Activated CD4-positive, alpha-beta memory T cell treated with anti-CD3 and anti-CD28 coated beads for 36 hours (primary cell): ENCODE results near the gene COL8A2. TPM values are rescaled to one million over a fixed set of nuclear protein-coding genes. Genes with fewer than 3 reads are reported as not detected.
A peak's percentile ranks its signal among the peaks of the same experiment; 100 is the strongest.

Source experiments
- CTCF ChIA-PET: fragments of 350-600 bp; sonication (Branson Sonifier 250); formaldehyde crosslinking; loops from one replicate; lab custom pipeline; 2021; ENCODE audit warnings: antibody characterized with exemption, inconsistent platforms; lab: Charles Lee
- POLR2A ChIA-PET: fragments of 350-600 bp; sonication (Branson Sonifier 250); formaldehyde crosslinking; loops from one replicate; lab custom pipeline; 2021; ENCODE audit warnings: antibody characterized with exemption; lab: Charles Lee
- DNase-seq: peaks from one replicate; pipeline ENCODE4 v3.0.0-alpha.2; 2020
- H3K27ac Mint-ChIP-seq: one replicate; pipeline ENCODE4 v1.8.0; 2021; ENCODE audit warnings: mixed read lengths
- H3K27me3 Mint-ChIP-seq: one replicate; pipeline ENCODE4 v1.8.0; 2021; ENCODE audit warnings: mixed read lengths
- H3K36me3 Mint-ChIP-seq: one replicate; pipeline ENCODE4 v1.8.0; 2021; ENCODE audit warnings: mixed read lengths
- H3K4me1 Mint-ChIP-seq: one replicate; pipeline ENCODE4 v1.8.0; 2021; ENCODE audit warnings: low read depth, mixed read lengths
- H3K4me3 Mint-ChIP-seq: one replicate; pipeline ENCODE4 v1.8.0; 2021; ENCODE audit warnings: mild to moderate bottlenecking, mixed read lengths
- H3K9me3 Mint-ChIP-seq: one replicate; pipeline ENCODE4 v1.8.0; 2021; ENCODE audit warnings: mixed read lengths
- intact Hi-C: fragments of 100-400 bp; cut with micrococcal nuclease; formaldehyde crosslinking; loops from one replicate; pipeline ENCODE4 v1.15.1; 2023
- total RNA-seq, 2 experiments: library from RNA; stranded (reverse); gene quantifications; one replicate each; pipeline ENCODE4 v1.2.3, GENCODE V29; 2021

Gene COL8A2
- total RNA-seq, 2 experiments from 2014 or later = not detected

- ChIA-PET CTCF (interaction anchor here (1.5 to 5.7 kb wide), 2 partner anchors 31 to 129 kb away, joined by 7 to 29 read pairs; no protein-coding TSS in a partner anchor), POLR2A (interaction anchor here (1.7 to 3.0 kb wide), 2 partner anchors 67 to 229 kb away, joined by 4 to 14 read pairs; partner anchors contain the start of gene THRAP3)
- Mint-ChIP-seq H3K4me1 (peaks cover 63% of the 10 kb centered on the region), H3K9me3 (no peaks in the 10 kb centered on the region), H3K36me3 (peaks cover 13% of the 10 kb centered on the region), H3K4me3 (peak overlapping the region; percentile 86), H3K27ac (peak overlapping the region; percentile 92), H3K27me3 (no peaks in the 10 kb centered on the region)
- DNase-seq = peak; percentile 30
- intact Hi-C loops = loop anchor here (1.0 to 10.0 kb wide), 4 partner anchors 67 to 1317 kb away; partner anchors contain the start of genes SFPQ, THRAP3 and ZC3H12A
Observed at GRCh38 chr1:36157115-36157903, 32.3 kb upstream of the COL8A2 start.

- peak; percentile 79 for DNase-seq
- Mint-ChIP-seq H3K27ac (peak overlapping the region; percentile 92), H3K9me3 (no peaks in the 10 kb centered on the region), H3K27me3 (no peaks in the 10 kb centered on the region), H3K36me3 (peaks cover 12% of the 10 kb centered on the region), H3K4me3 (peak overlapping the region; percentile 86), H3K4me1 (peaks cover 63% of the 10 kb centered on the region)
- ChIA-PET POLR2A (interaction anchor here (1.7 to 3.0 kb wide), 2 partner anchors 68 to 230 kb away, joined by 4 to 14 read pairs; partner anchors contain the start of gene THRAP3), CTCF (interaction anchor here (1.5 to 5.7 kb wide), 3 partner anchors 32 to 129 kb away, joined by 7 to 29 read pairs (median 7); no protein-coding TSS in a partner anchor)
- intact Hi-C loops = loop anchor here (1.0 to 10.0 kb wide), 4 partner anchors 68 to 1318 kb away; partner anchors contain the start of genes SFPQ, THRAP3 and ZC3H12A
Observed at GRCh38 chr1:36156329-36157114, 31.5 kb upstream of the COL8A2 start.

- intact Hi-C loops = loop anchor here (5.0 to 10.0 kb wide), 3 partner anchors 302 to 1319 kb away; partner anchors contain the start of genes SFPQ and ZC3H12A
- peak; percentile 88 for DNase-seq
- H3K4me1 Mint-ChIP-seq = peaks cover 68% of the 10 kb centered on the region
- H3K9me3 Mint-ChIP-seq = no peaks in the 10 kb centered on the region
- CTCF ChIA-PET = interaction anchor here (1.5 to 5.7 kb wide), 3 partner anchors 32 to 130 kb away, joined by 4 to 29 read pairs (median 7); partner anchors contain the start of gene THRAP3
- peak within 1 kb of the TSS; percentile 86 for H3K4me3 Mint-ChIP-seq
- no peaks in the 10 kb centered on the region for H3K27me3 Mint-ChIP-seq
- POLR2A ChIA-PET = interaction anchor here (1.1 to 3.0 kb wide), 3 partner anchors 28 to 231 kb away, joined by 3 to 14 read pairs (median 4); partner anchors contain the start of gene THRAP3
- peaks cover 8% of the 10 kb centered on the region for H3K36me3 Mint-ChIP-seq
- peak within 1 kb of the TSS; percentile 92 for H3K27ac Mint-ChIP-seq
Observed at GRCh38 chr1:36155408-36156328, 30.6 kb upstream of the COL8A2 start, which contains the start of gene MAP7D1. Gene MAP7D1 (plus strand): TSS chr1:36156160. CDS start chr1:36156418, 258 bp downstream.

- Mint-ChIP-seq H3K36me3 (peaks cover 8% of the 10 kb centered on the region), H3K4me3 (peak overlapping the region; percentile 79), H3K27ac (peak overlapping the region; percentile 87), H3K4me1 (peaks cover 71% of the 10 kb centered on the region), H3K9me3 (no peaks in the 10 kb centered on the region), H3K27me3 (no peaks in the 10 kb centered on the region)
- intact Hi-C loops = loop anchor here (5.0 to 10.0 kb wide), 3 partner anchors 302 to 1320 kb away; partner anchors contain the start of genes SFPQ and ZC3H12A
- ChIA-PET CTCF (interaction anchor here (0.6 to 5.7 kb wide), 4 partner anchors 33 to 131 kb away, joined by 4 to 29 read pairs (median 6); partner anchors contain the start of gene THRAP3), POLR2A (interaction anchor here (0.6 to 1.1 kb wide), 2 partner anchors 28 to 131 kb away, joined by 3 read pairs; no protein-coding TSS in a partner anchor)
- DNase-seq = no peak
Observed at GRCh38 chr1:36154765-36155407, 29.9 kb upstream of the COL8A2 start.

GRCh38 chr1:36154335-36154734 lies 29.3 kb upstream of the COL8A2 start:
- CTCF ChIA-PET = interaction anchor here (0.6 to 5.7 kb wide), 3 partner anchors 34 to 131 kb away, joined by 4 to 29 read pairs (median 7); no protein-coding TSS in a partner anchor

DNA sequence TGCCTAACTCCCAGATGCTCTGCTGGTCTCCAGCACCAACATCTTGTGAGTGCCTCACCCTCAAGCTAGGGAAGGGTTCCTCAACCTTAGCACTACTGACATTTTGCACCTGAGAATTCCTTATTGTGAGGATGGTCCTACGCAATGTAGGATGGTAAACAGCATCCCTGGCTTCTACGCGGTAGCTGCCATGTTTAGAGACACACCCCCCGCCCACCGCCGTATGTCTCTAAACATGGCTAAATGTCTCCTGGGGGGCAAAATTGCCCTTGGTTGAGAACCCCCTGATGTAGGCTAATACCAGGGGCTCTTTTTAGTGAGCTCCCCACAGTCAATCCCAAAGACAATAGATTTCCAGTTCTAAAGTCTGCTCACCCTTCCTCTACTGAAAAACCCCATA lies 28.5 kb upstream of the COL8A2 start:
- intact Hi-C loops = loop anchor here (10.0 kb wide), 1 partner anchor 1321 kb away; the partner anchor contains the start of gene ZC3H12A
- H3K9me3 Mint-ChIP-seq = no peaks in the 10 kb centered on the region
- ChIA-PET POLR2A (interaction anchor here (0.7 kb wide), 1 partner anchor 233 kb away, joined by 3 read pairs; no protein-coding TSS in a partner anchor), CTCF (interaction anchor here (1.0 to 5.7 kb wide), 2 partner anchors 35 to 147 kb away, joined by 3 to 29 read pairs; no protein-coding TSS in a partner anchor)
- peaks cover 67% of the 10 kb centered on the region for H3K4me1 Mint-ChIP-seq
- H3K36me3 Mint-ChIP-seq = peaks cover 6% of the 10 kb centered on the region
- H3K27ac Mint-ChIP-seq = peak overlapping the region; percentile 52
- no peak for DNase-seq
- H3K4me3 Mint-ChIP-seq = no peak overlapping the region
- H3K27me3 Mint-ChIP-seq = no peaks in the 10 kb centered on the region

More at GRCh38 chr1:36154335-36154734, 29.3 kb upstream of the COL8A2 start:
- H3K27ac Mint-ChIP-seq = peak overlapping the region; percentile 87
- H3K9me3 Mint-ChIP-seq = no peaks in the 10 kb centered on the region
- H3K36me3 Mint-ChIP-seq = peaks cover 6% of the 10 kb centered on the region
- POLR2A ChIA-PET = interaction anchor here (0.6 to 1.1 kb wide), 2 partner anchors 29 to 131 kb away, joined by 3 read pairs; no protein-coding TSS in a partner anchor
- no peaks in the 10 kb centered on the region for H3K27me3 Mint-ChIP-seq
- H3K4me3 Mint-ChIP-seq = peak overlapping the region; percentile 79
- peaks cover 69% of the 10 kb centered on the region for H3K4me1 Mint-ChIP-seq
- no peak for DNase-seq
- intact Hi-C loops = loop anchor here (10.0 kb wide), 1 partner anchor 1320 kb away; the partner anchor contains the start of gene ZC3H12A

- no peaks in the 10 kb centered on the region for H3K27me3 Mint-ChIP-seq
- CTCF ChIA-PET = interaction anchor here (0.9 to 4.0 kb wide), 6 partner anchors 10 to 134 kb away, joined by 3 to 151 read pairs (median 5); no protein-coding TSS in a partner anchor
- peak overlapping the region; percentile 85 for H3K27ac Mint-ChIP-seq
- intact Hi-C loops = loop anchor here (10.0 kb wide), 1 partner anchor 1323 kb away; the partner anchor contains the start of gene ZC3H12A
- H3K36me3 Mint-ChIP-seq = peaks cover 4% of the 10 kb centered on the region
- peak overlapping the region; percentile 16 for H3K4me3 Mint-ChIP-seq
- no peaks in the 10 kb centered on the region for H3K9me3 Mint-ChIP-seq
- DNase-seq = peak; percentile 72
- H3K4me1 Mint-ChIP-seq = peaks cover 69% of the 10 kb centered on the region
- POLR2A ChIA-PET = interaction anchor here (0.6 to 4.0 kb wide), 2 partner anchors 9 to 77 kb away, joined by 3 to 69 read pairs; no protein-coding TSS in a partner anchor
Observed at GRCh38 chr1:36151845-36152203, 26.8 kb upstream of the COL8A2 start.

- intact Hi-C loops = loop anchor here (10.0 kb wide), 1 partner anchor 1324 kb away; the partner anchor contains the start of gene ZC3H12A
- ChIA-PET POLR2A (interaction anchor here (0.6 to 4.0 kb wide), 3 partner anchors 10 to 77 kb away, joined by 3 to 69 read pairs (median 3); no protein-coding TSS in a partner anchor), CTCF (interaction anchor here (0.9 to 4.0 kb wide), 7 partner anchors 11 to 134 kb away, joined by 3 to 151 read pairs (median 7); partner anchors contain the start of gene THRAP3)
- peaks cover 70% of the 10 kb centered on the region for H3K4me1 Mint-ChIP-seq
- no peaks in the 10 kb centered on the region for H3K9me3 Mint-ChIP-seq
- peak overlapping the region; percentile 92 for H3K27ac Mint-ChIP-seq
- peak overlapping the region; percentile 100 for H3K4me3 Mint-ChIP-seq
- H3K36me3 Mint-ChIP-seq = peaks cover 6% of the 10 kb centered on the region
- no peaks in the 10 kb centered on the region for H3K27me3 Mint-ChIP-seq
- no peak for DNase-seq
Observed at GRCh38 chr1:36151134-36151844, 26.3 kb upstream of the COL8A2 start.
